SU-DHL-6 (cell line): ENCODE results near the gene SPNS2.

Experiments
- CTCF ChIP-seq: fragments of 200-600 bp; sonication (generic); IDR thresholded peaks from one replicate; pipeline ENCODE4 v1.5.1; 2017; ENCODE audit warnings: antibody characterized with exemption, mild to moderate bottlenecking, low read length, moderate library complexity; ENCODE audit not compliant: insufficient read depth, poor library complexity, severe bottlenecking
- EZH2phosphoT487 ChIP-seq: fragments of 200-600 bp; sonication (generic), shearing (Covaris generic); conservative IDR thresholded peaks from 2 replicates; pipeline ENCODE4 v1.6.1; 2018; ENCODE audit warnings: mild to moderate bottlenecking, antibody characterized with exemption, low read length, moderate library complexity, mixed read lengths

GRCh38 chr17:4503283-4504025, 4.8 kb downstream of the SPNS2 start:
- TF ChIP-seq CTCF (no peak), EZH2phosphoT487 (no peak)
